ENCODE results near the gene HOMEZ.
"Not testable (repeated sequence)": the region's sequence is repeated elsewhere in the genome, so short reads cannot be mapped to it uniquely, and the experiment has no call there.

Gene HOMEZ

GRCh38 chr14:23284654-23285529 lies 1.0 kb downstream of the HOMEZ start:
- no peak for DNase-seq
- H3K4me3 ChIP-seq (ENCODE audit: low read depth, low read length), result peak overlapping the region; percentile 72
- peaks cover 15% of the 10 kb centered on the region for H3K36me3 ChIP-seq
- H3K27ac ChIP-seq, result peak overlapping the region; percentile 89
- H3K27me3 ChIP-seq (ENCODE audit: insufficient read depth, low read depth, severe bottlenecking), result no peaks in the 10 kb centered on the region
- H3K9me3 ChIP-seq (ENCODE audit: severe bottlenecking), result no peaks in the 10 kb centered on the region
- no peak for TF ChIP-seq CTCF (IDR thresholded peaks at IDR 0.05; ENCODE audit: low read depth, low read length)

- Histone ChIP-seq H3K36me3 (peaks cover 15% of the 10 kb centered on the region), H3K9me3 (ENCODE audit: severe bottlenecking) (no peaks in the 10 kb centered on the region), H3K4me3 (ENCODE audit: low read depth, low read length) (no peak overlapping the region), H3K27me3 (ENCODE audit: insufficient read depth, low read depth, severe bottlenecking) (no peaks in the 10 kb centered on the region), H3K27ac (peak overlapping the region; percentile 92)
- no peak for TF ChIP-seq CTCF (IDR thresholded peaks at IDR 0.05; ENCODE audit: low read depth, low read length)
- no peak for DNase-seq
Observed at GRCh38 chr14:23281247-23281646, 4.7 kb downstream of the HOMEZ start.

- not testable (repeated sequence) for H3K27me3 ChIP-seq (ENCODE audit: insufficient read depth, low read depth, severe bottlenecking); H3K9me3 ChIP-seq (ENCODE audit: severe bottlenecking); DNase-seq; H3K4me3 ChIP-seq (ENCODE audit: low read depth, low read length); H3K27ac ChIP-seq; H3K36me3 ChIP-seq
Observed at GRCh38 chr14:23277928-23278327, 8.0 kb downstream of the HOMEZ start.

- TF ChIP-seq CTCF (IDR thresholded peaks at IDR 0.05; ENCODE audit: low read depth, low read length), result no peak
- Histone ChIP-seq H3K36me3 (peaks cover 3% of the 10 kb centered on the region; the same call in 1 of the 2 replicates), H3K27ac (no peak overlapping the region), H3K9me3 (ENCODE audit: severe bottlenecking) (no peaks in the 10 kb centered on the region), H3K4me3 (ENCODE audit: low read depth, low read length) (no peak overlapping the region), H3K27me3 (ENCODE audit: insufficient read depth, low read depth, severe bottlenecking) (no peaks in the 10 kb centered on the region)
- DNase-seq, result no peak
Observed at GRCh38 chr14:23277189-23277588, 8.7 kb downstream of the HOMEZ start.

- H3K27me3 ChIP-seq (ENCODE audit: insufficient read depth, low read depth, severe bottlenecking), result no peaks in the 10 kb centered on the region
- H3K9me3 ChIP-seq (ENCODE audit: severe bottlenecking), result no peaks in the 10 kb centered on the region
- H3K4me3 ChIP-seq (ENCODE audit: low read depth, low read length), result no peak overlapping the region
- no peak for TF ChIP-seq CTCF (IDR thresholded peaks at IDR 0.05; ENCODE audit: low read depth, low read length)
- no peak overlapping the region for H3K27ac ChIP-seq
- no peak for DNase-seq
- H3K36me3 ChIP-seq, result no peaks in the 10 kb centered on the region
Observed at GRCh38 chr14:23275412-23275811, 10.5 kb downstream of the HOMEZ start.

- Histone ChIP-seq H3K9me3 (ENCODE audit: severe bottlenecking) (no peaks in the 10 kb centered on the region), H3K4me3 (ENCODE audit: low read depth, low read length) (no peak overlapping the region), H3K36me3 (no peaks in the 10 kb centered on the region), H3K27ac (no peak overlapping the region), H3K27me3 (ENCODE audit: insufficient read depth, low read depth, severe bottlenecking) (no peaks in the 10 kb centered on the region)
- TF ChIP-seq CTCF (IDR thresholded peaks at IDR 0.05; ENCODE audit: low read depth, low read length), result no peak
- DNase-seq, result no peak
Observed at GRCh38 chr14:23269193-23269592, 16.7 kb downstream of the HOMEZ start.

- H3K4me3 ChIP-seq (ENCODE audit: low read depth, low read length); H3K27ac ChIP-seq; H3K9me3 ChIP-seq (ENCODE audit: severe bottlenecking); DNase-seq; H3K27me3 ChIP-seq (ENCODE audit: insufficient read depth, low read depth, severe bottlenecking); H3K36me3 ChIP-seq: not testable (repeated sequence)
Observed at GRCh38 chr14:23260849-23261248, 25.1 kb downstream of the HOMEZ start.
